ENCODE data around the gene ADAMTS16. TPM values are rescaled to one million over a fixed set of nuclear protein-coding genes. Genes with fewer than 3 reads are reported as not detected.

ADAMTS16 gene
- total and polyA plus RNA-seq, 8 donors: 0.42 to 3.5 (median 2.2) TPM

GRCh38 chr5:5202321-5202720, 62.2 kb downstream of the ADAMTS16 start:
- 23 to 38% methylated on average over 2 of the region's 2 CpGs for WGBS, 2 donors

GRCh38 chr5:5203451-5203850, 63.3 kb downstream of the ADAMTS16 start:
- Histone ChIP-seq H3K9me3 (no peaks in the 10 kb centered on the region), H3K27ac (no peak overlapping the region), H3K4me3 (no peak overlapping the region), H3K36me3 (no peaks in the 10 kb centered on the region), H3K4me1 (no peaks in the 10 kb centered on the region), H3K27me3 (no peaks in the 10 kb centered on the region)
- TF ChIP-seq CTCF (IDR thresholded peaks at IDR 0.05): no peak
- no peak for ATAC-seq
- no peak for FAIRE-seq
- no peak for DNase-seq
- intact Hi-C loops (cut with DNase I): no loop called here
- WGBS, 2 donors: 41 to 47% methylated on average over 2 of the region's 2 CpGs

More at GRCh38 chr5:5202321-5202720, 62.2 kb downstream of the ADAMTS16 start:
- Histone ChIP-seq H3K27me3 (no peaks in the 10 kb centered on the region), H3K4me3 (no peak overlapping the region), H3K4me1 (no peaks in the 10 kb centered on the region), H3K27ac (no peak overlapping the region), H3K36me3 (no peaks in the 10 kb centered on the region), H3K9me3 (no peaks in the 10 kb centered on the region)
- DNase-seq: no peak
- ATAC-seq: no peak
- FAIRE-seq: no peak
- intact Hi-C loops (cut with DNase I): no loop called here
- no peak for TF ChIP-seq CTCF (IDR thresholded peaks at IDR 0.05)

GRCh38 chr5:5207828-5208227, 67.7 kb downstream of the ADAMTS16 start:
- ATAC-seq (no peak), DNase-seq (no peak), FAIRE-seq (no peak)
- no peaks in the 10 kb centered on the region for H3K4me1 ChIP-seq
- H3K27me3 ChIP-seq: no peaks in the 10 kb centered on the region
- intact Hi-C loops (cut with DNase I): no loop called here
- H3K4me3 ChIP-seq: no peak overlapping the region
- no peaks in the 10 kb centered on the region for H3K9me3 ChIP-seq
- no peaks in the 10 kb centered on the region for H3K36me3 ChIP-seq
- no peak for TF ChIP-seq CTCF (IDR thresholded peaks at IDR 0.05)
- H3K27ac ChIP-seq: no peak overlapping the region
- 64 to 88% methylated on average over 3 of the region's 3 CpGs for WGBS, 2 donors

GRCh38 chr5:5209089-5209488, 69.0 kb downstream of the ADAMTS16 start:
- Histone ChIP-seq H3K36me3 (no peaks in the 10 kb centered on the region), H3K4me1 (no peaks in the 10 kb centered on the region), H3K4me3 (no peak overlapping the region), H3K9me3 (no peaks in the 10 kb centered on the region), H3K27ac (no peak overlapping the region), H3K27me3 (no peaks in the 10 kb centered on the region)
- ATAC-seq (no peak), DNase-seq (no peak), FAIRE-seq (no peak)
- no peak for TF ChIP-seq CTCF (IDR thresholded peaks at IDR 0.05)
- intact Hi-C loops (cut with DNase I): no loop called here
- WGBS, 2 donors: 35% methylated on average over 5 of the region's 5 CpGs

GRCh38 chr5:5209510-5210286, 69.6 kb downstream of the ADAMTS16 start:
- TF ChIP-seq CTCF (IDR thresholded peaks at IDR 0.05): no peak
- H3K9me3 ChIP-seq: no peaks in the 10 kb centered on the region
- 23 to 24% methylated on average over 5 of the region's 5 CpGs for WGBS, 2 donors
- FAIRE-seq (no peak), ATAC-seq (no peak), DNase-seq (no peak)
- no peaks in the 10 kb centered on the region for H3K4me1 ChIP-seq
- no peak overlapping the region for H3K4me3 ChIP-seq
- intact Hi-C loops (cut with DNase I): no loop called here
- no peaks in the 10 kb centered on the region for H3K36me3 ChIP-seq
- H3K27ac ChIP-seq: no peak overlapping the region
- no peaks in the 10 kb centered on the region for H3K27me3 ChIP-seq
